Left renal cortex interstitium (tissue), 4 donors: ENCODE results near the gene CCR8. TPM values are rescaled to one million over a fixed set of nuclear protein-coding genes. Genes with fewer than 3 reads are reported as not detected.

Source experiments
- DNase-seq, 4 donors: peaks; one replicate each; pipeline ENCODE4 v3.0.0-alpha.2; 2013; ENCODE audit warnings: low read depth in 4 of 4, low spot score in 2 of 4, missing footprints in 1 of 4
- polyA plus RNA-seq, 4 donors: library from polyadenylated mRNA; unstranded; fragments of 120-200 nt; gene quantifications; one replicate each; pipeline ENCODE4 v1.2.1, GENCODE V29; 2013; ENCODE audit not compliant: insufficient read length in 4 of 4

CCR8 gene, protein sequence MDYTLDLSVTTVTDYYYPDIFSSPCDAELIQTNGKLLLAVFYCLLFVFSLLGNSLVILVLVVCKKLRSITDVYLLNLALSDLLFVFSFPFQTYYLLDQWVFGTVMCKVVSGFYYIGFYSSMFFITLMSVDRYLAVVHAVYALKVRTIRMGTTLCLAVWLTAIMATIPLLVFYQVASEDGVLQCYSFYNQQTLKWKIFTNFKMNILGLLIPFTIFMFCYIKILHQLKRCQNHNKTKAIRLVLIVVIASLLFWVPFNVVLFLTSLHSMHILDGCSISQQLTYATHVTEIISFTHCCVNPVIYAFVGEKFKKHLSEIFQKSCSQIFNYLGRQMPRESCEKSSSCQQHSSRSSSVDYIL
- not detected for polyA plus RNA-seq

GRCh38 chr3:39329493-39329892 lies at the start of gene CCR8:
Gene CCR8 (plus strand): TSS chr3:39329709. CDS start chr3:39332332, 2,623 bp downstream.
- no peak for DNase-seq

DNA sequence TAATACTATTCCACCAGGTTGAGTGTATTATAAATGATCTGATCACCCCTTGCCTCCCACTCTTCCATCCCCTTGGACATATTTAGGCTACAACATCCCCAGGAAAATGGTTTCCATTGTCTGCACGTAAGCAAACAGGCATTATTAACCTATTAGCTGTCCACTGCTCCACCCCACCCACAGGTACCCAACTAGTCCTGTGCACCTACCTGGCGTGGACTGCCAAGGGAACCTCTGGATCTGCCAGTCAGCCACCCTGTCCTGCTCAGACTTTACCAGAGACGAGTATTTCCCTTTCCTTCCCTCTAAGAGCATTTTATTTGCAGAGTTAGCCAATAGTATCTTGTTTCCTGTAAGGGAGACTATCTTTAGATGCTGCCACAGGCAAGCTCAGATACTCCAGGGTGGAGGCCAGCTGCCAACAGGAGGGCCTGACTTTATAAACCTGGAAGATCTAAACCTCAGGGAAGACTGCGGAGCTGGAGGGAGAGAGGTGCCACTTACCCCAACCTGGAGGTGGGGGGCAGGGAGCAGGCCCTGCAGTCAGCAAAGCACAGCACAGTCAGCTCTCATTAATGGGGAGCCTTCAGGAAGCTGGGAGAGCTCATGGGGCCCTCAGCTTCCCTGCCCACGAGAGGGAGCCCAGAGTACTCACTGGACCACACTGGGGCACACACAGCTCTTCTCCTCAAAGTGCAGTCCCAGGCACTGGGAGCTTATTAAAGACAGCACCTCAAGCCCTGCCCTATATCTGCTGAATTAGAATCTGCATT lies 49.6 kb upstream of the CCR8 start, which contains the start of gene CX3CR1:
CX3CR1 (minus strand) TSS at position 292 of the 773 bp plus-strand sequence. CDS start 13,527 bp downstream, outside the sequence.
- DNase-seq, result no peak

- DNase-seq, result no peak
Measured at GRCh38 chr3:39280571-39280970, 48.9 kb upstream of the CCR8 start.

- DNase-seq, result no peak
Measured at GRCh38 chr3:39281533-39281932, 48.0 kb upstream of the CCR8 start.

- no peak for DNase-seq
Measured at GRCh38 chr3:39282057-39282456, 47.5 kb upstream of the CCR8 start.

DNA sequence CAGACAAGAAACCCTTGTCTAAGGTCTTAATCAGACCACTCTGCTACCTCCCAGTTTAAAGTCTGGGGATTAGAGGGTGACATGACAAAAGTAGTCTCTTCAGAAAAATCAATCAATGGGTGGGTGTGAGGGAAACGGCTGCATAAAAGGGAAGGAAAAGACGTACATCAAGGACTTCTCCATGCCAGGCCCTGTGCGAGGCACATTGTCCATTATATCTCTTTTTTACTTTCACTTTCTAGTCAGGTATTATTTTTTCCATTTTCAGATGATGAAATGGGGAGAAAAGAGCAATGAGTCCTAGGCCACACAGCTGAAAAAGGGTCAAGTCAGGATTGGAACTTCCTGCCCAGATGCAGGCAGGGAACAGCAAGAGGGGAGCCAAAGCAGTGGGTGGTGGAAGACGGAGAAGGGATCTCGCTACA lies 45.0 kb upstream of the CCR8 start:
- no peak for DNase-seq

- no peak for DNase-seq
Measured at GRCh38 chr3:39285332-39285731, 44.2 kb upstream of the CCR8 start.

- no peak for DNase-seq
Measured at GRCh38 chr3:39286771-39287170, 42.7 kb upstream of the CCR8 start.

DNA sequence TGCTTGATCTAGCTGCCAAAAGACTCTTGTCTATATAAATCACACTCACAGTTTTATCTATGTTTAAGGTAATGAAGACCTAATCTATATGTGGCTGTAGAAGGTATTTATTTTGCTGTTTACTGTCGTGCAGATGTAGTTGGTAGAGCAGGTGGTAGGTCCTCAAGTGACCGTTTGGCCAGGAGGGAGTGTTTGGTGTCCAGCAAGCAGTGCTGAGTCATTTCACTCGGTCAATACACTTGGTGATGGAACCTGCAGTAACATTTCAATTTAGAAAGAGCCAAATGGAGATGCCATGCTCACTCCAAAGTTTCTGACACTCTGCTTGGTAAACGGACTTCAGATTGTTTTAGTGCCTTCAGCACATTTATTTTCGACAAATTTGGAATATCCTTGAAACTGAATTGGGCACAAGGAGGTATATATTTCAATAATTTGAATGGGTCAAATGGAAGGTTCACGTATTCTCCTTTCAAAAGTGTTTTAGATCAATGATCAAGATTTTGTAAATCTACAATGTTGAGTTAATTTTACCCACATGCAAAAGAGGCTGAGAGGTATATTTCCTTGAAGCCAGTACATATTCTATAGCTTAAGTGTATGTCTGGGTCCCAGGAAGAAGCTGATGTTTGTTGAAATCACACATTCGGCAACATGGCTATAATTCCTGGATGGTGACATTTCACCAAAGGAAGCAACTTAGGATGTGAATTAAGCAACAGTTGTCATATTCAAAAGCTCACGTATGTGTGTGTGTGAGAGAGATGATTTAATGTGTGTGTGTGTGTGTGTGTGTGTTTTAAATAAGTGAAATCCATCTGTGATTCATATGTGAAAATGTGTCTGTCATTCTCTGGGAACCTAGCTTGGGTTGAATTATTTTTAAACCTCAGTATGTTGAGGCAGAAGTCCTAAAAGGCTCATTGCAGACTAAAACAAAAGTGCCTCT lies 42.0 kb upstream of the CCR8 start:
- DNase-seq, result no peak

- peak; percentile 36 to 79 (median 61) for DNase-seq
Measured at GRCh38 chr3:39288300-39288808, 41.2 kb upstream of the CCR8 start.

GRCh38 chr3:39289107-39289506 lies 40.4 kb upstream of the CCR8 start:
- DNase-seq, result no peak

- no peak for DNase-seq
Measured at GRCh38 chr3:39290255-39290654, 39.3 kb upstream of the CCR8 start.

DNA sequence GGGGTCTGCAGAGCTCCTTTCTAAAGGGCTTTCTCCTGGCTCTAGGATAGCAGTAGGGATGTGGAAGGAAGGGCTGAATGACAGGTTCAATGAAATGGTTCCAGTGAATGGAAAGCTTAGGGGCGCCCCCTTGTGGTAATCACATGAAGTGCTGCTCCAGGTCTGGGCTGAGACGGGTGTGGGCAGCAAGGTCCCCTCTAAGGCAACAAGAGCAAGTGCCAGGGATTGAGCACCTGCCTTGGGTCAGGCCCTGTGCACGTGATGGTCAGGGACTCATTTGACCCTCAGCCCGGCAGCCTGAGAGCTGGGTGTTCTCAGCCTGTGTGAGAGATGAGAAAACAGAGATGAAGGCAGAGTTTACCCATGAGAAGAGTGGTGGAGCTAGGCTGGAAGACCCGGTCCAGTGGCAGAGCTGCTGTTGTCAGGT lies 37.6 kb upstream of the CCR8 start:
- peak in 2 of 4 donors; percentile 18 to 28 for DNase-seq

- no peak for DNase-seq
Measured at GRCh38 chr3:39292961-39293360, 36.5 kb upstream of the CCR8 start.

DNA sequence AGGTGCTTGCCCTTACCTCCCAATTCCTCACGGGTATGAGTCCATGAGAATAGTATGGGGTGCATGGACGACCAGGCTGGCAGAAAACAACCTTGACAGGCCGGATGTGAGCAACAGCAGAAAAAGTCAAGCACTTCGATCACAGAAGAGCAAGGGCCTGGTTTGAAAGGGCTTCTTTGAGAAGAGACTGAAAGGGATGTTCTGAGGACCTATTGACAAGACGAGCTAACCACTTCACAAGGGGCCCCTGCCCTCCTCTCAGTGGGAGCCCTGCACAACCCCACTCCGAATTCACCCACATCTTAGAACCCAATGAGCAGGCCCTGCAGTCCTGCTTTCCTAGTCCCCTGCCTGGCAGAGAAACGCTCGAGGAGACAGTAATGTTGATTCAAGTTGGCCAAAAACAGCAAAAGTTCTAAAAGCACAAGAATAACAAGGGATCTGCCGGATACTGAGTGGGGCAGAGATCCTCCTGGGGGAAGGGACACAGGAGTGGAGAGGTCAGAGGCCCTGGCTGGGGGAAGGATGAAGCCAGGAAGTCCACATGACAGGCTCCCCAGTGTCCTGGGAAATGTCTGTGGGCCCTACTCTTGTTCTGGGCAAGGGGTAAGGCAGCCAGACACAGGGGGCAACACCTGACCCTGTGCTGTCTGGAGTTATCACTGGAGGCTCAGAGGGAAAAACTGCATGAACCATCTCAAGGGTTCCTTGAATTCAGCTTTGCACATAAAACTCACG lies 34.9 kb upstream of the CCR8 start:
- no peak for DNase-seq

DNA sequence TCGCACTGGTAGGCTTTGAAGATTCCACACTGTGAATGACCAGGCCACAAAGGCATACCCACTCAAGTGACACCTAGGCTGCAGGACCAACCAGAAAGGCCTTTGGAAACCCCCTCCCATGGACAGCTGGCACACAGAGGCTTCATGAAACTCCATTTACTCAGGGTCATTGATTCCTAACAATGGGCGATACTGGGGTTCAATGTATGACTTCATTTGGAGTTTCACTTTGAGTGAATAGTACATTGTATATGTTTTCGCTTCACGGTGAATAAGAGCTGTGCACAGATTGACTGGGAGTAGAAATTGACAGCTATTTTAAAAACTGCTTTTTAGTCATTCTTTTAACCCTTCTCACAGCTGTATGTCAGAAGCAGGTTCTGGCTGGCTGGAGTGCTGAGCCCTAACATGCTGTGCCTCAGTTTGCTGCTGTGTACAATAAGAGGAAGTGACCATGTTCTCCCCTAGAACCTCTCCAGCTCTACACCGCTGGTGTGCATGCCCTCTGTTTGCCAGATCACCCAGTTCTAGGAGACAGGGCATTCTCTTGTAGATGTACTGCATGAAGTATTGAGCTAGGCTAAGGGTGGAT lies 34.2 kb upstream of the CCR8 start:
- DNase-seq, result no peak

DNA sequence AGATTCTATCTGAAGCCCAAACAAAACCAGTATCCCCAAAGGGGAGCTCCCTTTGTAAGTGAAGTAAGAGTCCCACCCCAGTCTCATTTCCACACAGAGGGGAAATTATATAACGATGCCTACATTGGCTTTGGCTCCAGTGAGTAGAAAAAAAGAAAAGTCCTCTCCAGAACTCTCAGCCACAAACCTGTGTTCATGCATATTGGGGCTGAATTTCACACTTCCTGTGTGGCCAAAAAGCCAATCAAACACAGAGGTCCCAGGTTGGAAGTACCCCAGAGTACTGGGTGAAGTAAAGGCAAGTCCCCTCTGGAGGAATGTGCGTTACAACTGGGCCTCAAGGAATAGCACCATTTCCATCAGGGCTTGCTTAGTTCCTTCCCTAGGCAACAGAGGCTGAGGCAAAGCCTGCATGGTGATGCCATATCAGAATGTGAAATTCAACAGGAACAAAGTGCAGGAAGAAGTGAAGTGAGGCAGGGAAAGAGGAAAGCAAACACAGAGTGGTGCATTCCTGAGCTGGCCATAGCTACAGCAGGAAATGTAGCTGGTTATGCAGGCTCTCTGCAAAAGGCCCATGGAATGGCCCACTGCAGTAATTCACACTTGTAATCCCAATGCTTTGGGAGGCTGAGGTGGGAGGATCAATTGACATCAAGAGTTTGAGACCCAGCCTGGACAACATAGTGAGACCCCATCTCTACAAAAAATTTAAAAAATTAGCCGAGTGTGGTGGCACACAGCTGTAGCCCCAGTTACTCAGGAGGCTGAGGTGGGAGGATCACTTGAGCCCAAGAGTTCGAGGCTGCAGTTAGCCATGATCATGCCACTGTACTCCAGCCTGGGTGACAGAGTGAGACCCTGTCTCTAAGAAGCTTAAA lies 33.1 kb upstream of the CCR8 start:
- DNase-seq, result no peak

DNA sequence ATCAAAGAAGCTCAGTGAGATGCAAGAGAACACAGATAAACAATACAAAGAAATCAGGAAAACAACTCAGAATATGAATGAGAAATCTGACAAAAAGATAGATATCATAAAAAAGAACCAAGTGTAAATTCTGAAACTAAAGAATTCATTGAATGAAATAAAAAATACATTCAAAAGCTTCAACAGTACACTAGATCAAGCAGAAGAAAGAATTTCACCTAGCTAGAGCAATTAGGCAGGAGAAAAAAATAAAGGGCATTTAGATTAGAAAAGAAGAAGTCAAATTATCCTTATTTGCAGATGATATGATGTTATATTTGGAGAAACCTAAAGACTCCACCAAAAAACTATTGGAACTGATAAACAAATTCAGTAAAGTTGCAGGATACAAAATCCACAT lies 30.2 kb upstream of the CCR8 start:
- DNase-seq, result no peak
